AG09319 (cell line): ENCODE measurements around the gene TBC1D1.

Experiments used
- DNase-seq: peaks from one replicate; pipeline ENCODE4 v3.0.0-alpha.2; 2010; ENCODE audit warnings: low read depth; ENCODE audit errors: extremely low read depth
- CTCF ChIP-seq: IDR thresholded peaks from 2 replicates; pipeline ENCODE4 v1.5.1; 2011; ENCODE audit warnings: low read depth, mild to moderate bottlenecking, inconsistent platforms, low read length, moderate library complexity

TBC1D1 gene

GRCh38 chr4:37889849-37890800 lies 759 bp upstream of the TBC1D1 start:
- no peak for DNase-seq
- no peak; the same call in 1 of the 2 replicates for TF ChIP-seq CTCF

- no peak for DNase-seq
- no peak for TF ChIP-seq CTCF
These were observed 626 bp downstream of the TBC1D1 start for GRCh38 chr4:37891260-37892159.

GRCh38 chr4:37892641-37893040 lies 1.8 kb downstream of the TBC1D1 start:
- no peak for DNase-seq

GRCh38 chr4:37893164-37893563 lies 2.3 kb downstream of the TBC1D1 start:
- DNase-seq, result no peak
- TF ChIP-seq CTCF, result no peak

More at GRCh38 chr4:37892641-37893040, 1.8 kb downstream of the TBC1D1 start:
- no peak for TF ChIP-seq CTCF

- no peak for TF ChIP-seq CTCF
- DNase-seq, result no peak
These were observed 4.4 kb downstream of the TBC1D1 start for GRCh38 chr4:37895271-37895670.

GRCh38 chr4:37896206-37896860 lies 5.4 kb downstream of the TBC1D1 start:
- DNase-seq, result no peak
- TF ChIP-seq CTCF, result no peak
